Smooth muscle cell (in vitro differentiated cells): ENCODE data around the gene PHOSPHO1. TPM values are rescaled to one million over a fixed set of nuclear protein-coding genes. Genes with fewer than 3 reads are reported as not detected.

Experiments
- DNase-seq: peaks from one replicate; lab custom pipeline; 2025; ENCODE audit not compliant: unreplicated experiment; lab: John Stamatoyannopoulos, UW
- H2AFZ ChIP-seq: fragments of 200-600 bp; sonication (generic); 2 replicates; pipeline ENCODE4 v1.6.0; 2016; ENCODE audit warnings: antibody characterized with exemption, low read depth, mild to moderate bottlenecking
- H3F3A ChIP-seq: fragments of 200-600 bp; sonication (generic); 2 replicates; pipeline ENCODE4 v1.6.0; 2017; ENCODE audit warnings: antibody characterized with exemption, low read depth
- H3K27ac ChIP-seq: fragments of 200-600 bp; sonication (generic); 2 replicates; pipeline ENCODE4 v1.5.1; 2016; ENCODE audit warnings: low read depth, mild to moderate bottlenecking
- H3K27me3 ChIP-seq: fragments of 200-600 bp; sonication (generic); 2 replicates; pipeline ENCODE4 v1.6.1; 2016; ENCODE audit warnings: low read depth, mild to moderate bottlenecking
- H3K36me3 ChIP-seq: fragments of 200-600 bp; sonication (generic); 2 replicates; pipeline ENCODE4 v1.5.1; 2016; ENCODE audit warnings: low read depth
- H3K4me1 ChIP-seq: fragments of 200-600 bp; sonication (generic); 2 replicates; pipeline ENCODE4 v1.5.1; 2016; ENCODE audit warnings: low read depth
- H3K4me2 ChIP-seq: fragments of 200-600 bp; sonication (generic); 2 replicates; pipeline ENCODE4 v1.6.0; 2016; ENCODE audit warnings: mild to moderate bottlenecking
- H3K4me3 ChIP-seq: fragments of 200-600 bp; sonication (generic); 2 replicates; pipeline ENCODE4 v1.5.1; 2016; ENCODE audit warnings: mild to moderate bottlenecking
- H3K79me2 ChIP-seq: fragments of 200-600 bp; sonication (generic); 2 replicates; pipeline ENCODE4 v1.6.0; 2016; ENCODE audit warnings: low read depth, mild to moderate bottlenecking
- H3K9ac ChIP-seq: fragments of 200-600 bp; sonication (generic); 2 replicates; pipeline ENCODE4 v1.6.0; 2016; ENCODE audit warnings: low read depth
- H3K9me3 ChIP-seq: fragments of 200-600 bp; sonication (generic); replicated peaks from 2 replicates; pipeline ENCODE4 v1.5.1; 2016; ENCODE audit warnings: low read depth
- H4K20me1 ChIP-seq: fragments of 200-600 bp; sonication (generic); 2 replicates; pipeline ENCODE4 v1.6.0; 2016; ENCODE audit warnings: low read depth
- WGBS: methylation state at CpG from one replicate; pipeline ENCODE4 v1.1.7; 2016; ENCODE audit warnings: low lambda C conversion rate; 5-methylcytosine and 5-hydroxymethylcytosine counted together
- polyA plus RNA-seq: library from polyadenylated mRNA; unstranded; fragments of >200 nt; fragmentation: Nextera tagmentation; extraction: Ambion mirVana; gene quantifications from 2 replicates; pipeline ENCODE4 v1.2.1, GENCODE V29; 2016
- total RNA-seq: library from RNA; depleted of rRNA; stranded (reverse); fragments of >200 nt; gene quantifications from 2 replicates; pipeline ENCODE4 v1.2.3, GENCODE V29; 2014
- TF ChIP-seq, protein P1 (sequence below): fragments of 200-600 bp; sonication (generic); IDR thresholded peaks from 2 replicates; pipeline ENCODE4 v1.5.1; 2017; ENCODE audit warnings: borderline replicate concordance, mild to moderate bottlenecking, antibody characterized with exemption; ENCODE audit not compliant: insufficient read depth, poor library complexity, severe bottlenecking

Gene PHOSPHO1
- total and polyA plus RNA-seq, 2 experiments from 2014 or later, result 3.0 to 4.2 TPM

DNA sequence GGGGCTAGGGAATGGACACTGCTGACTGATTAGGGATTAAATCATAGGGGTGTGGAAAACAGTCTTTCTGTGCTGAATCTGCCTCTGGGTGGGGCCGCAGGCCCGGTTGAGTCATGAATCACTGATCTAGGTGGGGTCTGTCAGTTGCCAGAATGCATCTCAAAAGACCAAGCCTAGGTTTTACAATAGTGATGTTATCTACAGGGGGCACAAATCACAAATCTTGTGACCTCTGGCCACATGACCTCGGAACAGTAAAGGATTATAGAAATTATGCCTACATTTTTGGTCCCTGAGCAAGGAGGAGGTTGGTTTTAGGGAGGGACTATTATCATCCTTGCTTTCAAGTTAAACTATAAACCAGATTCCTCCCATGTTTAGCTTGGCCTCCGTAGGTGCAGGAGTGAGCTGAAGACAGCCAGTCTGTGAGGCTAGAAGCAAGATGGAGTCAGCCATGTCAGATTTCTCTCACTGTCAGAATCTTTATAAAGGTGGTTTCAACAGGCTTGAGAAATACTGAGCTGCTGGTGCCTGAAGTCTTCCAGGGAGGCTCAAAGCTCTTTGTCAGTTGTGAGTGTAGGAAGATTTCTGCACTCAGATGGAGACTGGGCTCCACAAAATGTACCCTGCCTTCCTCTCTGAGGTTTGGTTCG is 33.1 kb downstream of the PHOSPHO1 start:
- no peak for DNase-seq
- H3F3A ChIP-seq, result peaks cover 10% of the 10 kb centered on the region
- WGBS, result 66% methylated on average over 5 of the region's 5 CpGs

DNA sequence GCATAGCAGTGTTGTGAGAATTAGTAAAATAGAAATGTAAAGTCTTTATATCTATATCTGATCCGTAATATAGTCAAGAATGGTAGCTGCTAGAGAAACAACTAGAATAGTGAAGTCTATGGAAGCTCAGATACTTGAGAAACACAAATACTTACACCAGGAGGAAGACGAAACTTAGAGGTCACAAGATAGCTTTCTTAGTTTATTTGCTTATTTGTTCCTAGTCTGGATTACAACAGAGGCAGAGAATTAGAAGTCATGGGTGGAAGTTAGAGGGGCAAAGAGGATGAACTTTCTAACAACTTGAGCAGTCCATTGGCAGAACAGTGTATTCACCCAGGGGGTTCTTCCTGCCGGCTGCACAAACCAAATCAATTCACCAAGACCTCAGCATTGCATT is 34.1 kb downstream of the PHOSPHO1 start:
- WGBS, result 93% methylated on average over 3 of the region's 3 CpGs

More for the DNA sequence above, 33.1 kb downstream of the PHOSPHO1 start:
- no peaks in the 10 kb centered on the region for H3K27me3 ChIP-seq
- no peaks in the 10 kb centered on the region for H3K9me3 ChIP-seq
- H3K27ac ChIP-seq, result no peak overlapping the region
- no peak overlapping the region for H3K4me3 ChIP-seq
- no peaks in the 10 kb centered on the region for H4K20me1 ChIP-seq
- no peaks in the 10 kb centered on the region for H3K79me2 ChIP-seq
- H3K36me3 ChIP-seq, result no peaks in the 10 kb centered on the region
- H3K4me1 ChIP-seq, result no peaks in the 10 kb centered on the region
- no peak overlapping the region for H3K9ac ChIP-seq
- H3K4me2 ChIP-seq, result no peak overlapping the region
- H2AFZ ChIP-seq, result peak overlapping the region; percentile 36
- TF ChIP-seq, protein P1, sequence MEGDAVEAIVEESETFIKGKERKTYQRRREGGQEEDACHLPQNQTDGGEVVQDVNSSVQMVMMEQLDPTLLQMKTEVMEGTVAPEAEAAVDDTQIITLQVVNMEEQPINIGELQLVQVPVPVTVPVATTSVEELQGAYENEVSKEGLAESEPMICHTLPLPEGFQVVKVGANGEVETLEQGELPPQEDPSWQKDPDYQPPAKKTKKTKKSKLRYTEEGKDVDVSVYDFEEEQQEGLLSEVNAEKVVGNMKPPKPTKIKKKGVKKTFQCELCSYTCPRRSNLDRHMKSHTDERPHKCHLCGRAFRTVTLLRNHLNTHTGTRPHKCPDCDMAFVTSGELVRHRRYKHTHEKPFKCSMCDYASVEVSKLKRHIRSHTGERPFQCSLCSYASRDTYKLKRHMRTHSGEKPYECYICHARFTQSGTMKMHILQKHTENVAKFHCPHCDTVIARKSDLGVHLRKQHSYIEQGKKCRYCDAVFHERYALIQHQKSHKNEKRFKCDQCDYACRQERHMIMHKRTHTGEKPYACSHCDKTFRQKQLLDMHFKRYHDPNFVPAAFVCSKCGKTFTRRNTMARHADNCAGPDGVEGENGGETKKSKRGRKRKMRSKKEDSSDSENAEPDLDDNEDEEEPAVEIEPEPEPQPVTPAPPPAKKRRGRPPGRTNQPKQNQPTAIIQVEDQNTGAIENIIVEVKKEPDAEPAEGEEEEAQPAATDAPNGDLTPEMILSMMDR, result no peak

DNA sequence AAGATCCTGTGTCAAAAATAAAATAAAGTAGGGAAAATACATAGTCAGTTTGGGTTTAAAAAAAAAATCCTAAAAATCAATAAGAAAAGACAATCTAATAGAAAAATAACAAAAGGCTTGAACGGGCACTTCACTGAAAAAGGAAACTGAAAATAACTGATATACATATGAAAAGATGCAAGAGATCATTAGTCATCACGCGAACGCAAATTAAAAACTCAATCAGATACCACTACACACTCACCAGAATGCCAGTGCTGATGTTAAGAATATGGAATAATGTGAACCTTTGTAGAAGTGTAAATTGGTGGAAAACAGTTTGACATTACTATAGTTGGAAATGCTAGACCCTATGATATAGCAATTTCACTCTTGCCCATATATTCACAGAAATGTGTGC is 34.8 kb downstream of the PHOSPHO1 start:
- Histone ChIP-seq H3K9me3 (no peaks in the 10 kb centered on the region), H3K27ac (no peak overlapping the region), H3K4me1 (no peaks in the 10 kb centered on the region), H3K4me2 (no peak overlapping the region), H3K36me3 (no peaks in the 10 kb centered on the region), H3K4me3 (no peak overlapping the region), H3K27me3 (no peaks in the 10 kb centered on the region), H3K79me2 (no peaks in the 10 kb centered on the region), H3F3A (peaks cover 12% of the 10 kb centered on the region), H3K9ac (no peak overlapping the region), H4K20me1 (no peaks in the 10 kb centered on the region), H2AFZ (no peak overlapping the region)
- TF ChIP-seq, protein P1, result no peak
- WGBS, result 95% methylated on average over 4 of the region's 4 CpGs
- no peak for DNase-seq

More for the DNA sequence above, 34.1 kb downstream of the PHOSPHO1 start:
- TF ChIP-seq, protein P1, result no peak
- Histone ChIP-seq H3K79me2 (no peaks in the 10 kb centered on the region), H3K27ac (no peak overlapping the region), H3K9me3 (no peaks in the 10 kb centered on the region), H3K4me3 (no peak overlapping the region), H3K9ac (no peak overlapping the region), H4K20me1 (no peaks in the 10 kb centered on the region), H3K27me3 (no peaks in the 10 kb centered on the region), H3K36me3 (no peaks in the 10 kb centered on the region), H2AFZ (no peak overlapping the region), H3K4me2 (no peak overlapping the region), H3F3A (peaks cover 10% of the 10 kb centered on the region), H3K4me1 (no peaks in the 10 kb centered on the region)
- no peak for DNase-seq

DNA sequence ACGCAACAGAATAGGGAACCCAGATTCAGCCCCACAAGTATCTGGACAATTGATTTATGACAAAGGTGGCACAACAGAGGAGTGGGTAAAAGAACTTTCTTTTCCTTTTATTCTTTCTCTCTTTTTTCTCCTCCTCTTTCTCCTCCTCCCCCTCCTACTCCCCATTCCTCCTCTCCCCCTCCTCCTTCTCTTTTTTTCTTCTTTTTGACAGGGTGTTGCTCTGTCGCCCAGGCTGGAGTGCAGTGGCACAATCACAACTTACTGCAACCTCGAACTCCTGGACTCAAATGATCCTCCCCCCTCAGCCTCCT is 36.3 kb downstream of the PHOSPHO1 start:
- H3K27me3 ChIP-seq, result no peaks in the 10 kb centered on the region
- no peaks in the 10 kb centered on the region for H4K20me1 ChIP-seq
- DNase-seq, result no peak
- no peak overlapping the region for H2AFZ ChIP-seq
- WGBS, result 70% methylated on average over 2 of the region's 3 CpGs
- no peak overlapping the region for H3K27ac ChIP-seq
- no peak overlapping the region for H3K4me3 ChIP-seq
- H3K9ac ChIP-seq, result no peak overlapping the region
- H3K79me2 ChIP-seq, result no peaks in the 10 kb centered on the region
- peak overlapping the region; percentile 86 for H3K4me2 ChIP-seq
- TF ChIP-seq, protein P1, result no peak
- no peaks in the 10 kb centered on the region for H3K36me3 ChIP-seq
- no peaks in the 10 kb centered on the region for H3K9me3 ChIP-seq
- H3F3A ChIP-seq, result peaks cover 18% of the 10 kb centered on the region
- H3K4me1 ChIP-seq, result no peaks in the 10 kb centered on the region
